GM21723 (cell line): Measurements from ENCODE around the gene MED9.

ENCODE experiments used
- ATAC-seq: cut with Tn5 transposase; IDR thresholded peaks from one replicate; pipeline ENCODE4 v1.9.1; 2021; ENCODE audit warnings: mild to moderate bottlenecking, moderate library complexity; ENCODE audit not compliant: unreplicated experiment

The MED9 gene

DNA sequence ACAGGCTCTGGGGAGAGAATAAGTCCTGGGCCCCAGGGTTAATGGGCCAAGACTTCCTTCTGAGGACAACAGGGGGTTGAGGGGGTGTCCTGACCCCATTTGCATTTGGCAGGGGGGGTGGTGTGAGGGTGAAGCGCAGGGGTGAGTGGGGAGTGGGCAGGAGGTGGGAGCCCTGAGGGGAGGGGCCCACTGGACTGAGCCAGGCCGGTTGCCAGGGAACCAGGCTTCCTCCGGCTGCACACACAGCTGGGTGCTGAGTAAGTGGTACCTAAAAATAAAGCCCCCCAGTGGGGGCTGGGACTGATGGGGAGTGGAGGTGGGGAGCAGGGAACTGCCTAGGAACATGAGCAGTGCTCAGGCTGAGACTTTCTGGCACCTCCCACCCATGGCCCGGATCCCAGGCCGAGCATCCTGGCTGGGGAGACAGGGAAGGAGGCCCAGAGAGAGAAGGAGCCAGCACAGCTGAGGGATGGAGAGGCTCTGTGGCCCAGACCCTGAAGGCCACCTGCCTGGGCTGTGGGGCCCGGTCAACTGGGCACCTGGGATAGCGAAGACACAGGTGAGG is 26.8 kb downstream of the MED9 start:
- no peak for ATAC-seq

GRCh38 chr17:17504341-17505140 is 27.7 kb downstream of the MED9 start:
- ATAC-seq, result no peak

GRCh38 chr17:17505151-17505550 is 28.4 kb downstream of the MED9 start:
- no peak for ATAC-seq

DNA sequence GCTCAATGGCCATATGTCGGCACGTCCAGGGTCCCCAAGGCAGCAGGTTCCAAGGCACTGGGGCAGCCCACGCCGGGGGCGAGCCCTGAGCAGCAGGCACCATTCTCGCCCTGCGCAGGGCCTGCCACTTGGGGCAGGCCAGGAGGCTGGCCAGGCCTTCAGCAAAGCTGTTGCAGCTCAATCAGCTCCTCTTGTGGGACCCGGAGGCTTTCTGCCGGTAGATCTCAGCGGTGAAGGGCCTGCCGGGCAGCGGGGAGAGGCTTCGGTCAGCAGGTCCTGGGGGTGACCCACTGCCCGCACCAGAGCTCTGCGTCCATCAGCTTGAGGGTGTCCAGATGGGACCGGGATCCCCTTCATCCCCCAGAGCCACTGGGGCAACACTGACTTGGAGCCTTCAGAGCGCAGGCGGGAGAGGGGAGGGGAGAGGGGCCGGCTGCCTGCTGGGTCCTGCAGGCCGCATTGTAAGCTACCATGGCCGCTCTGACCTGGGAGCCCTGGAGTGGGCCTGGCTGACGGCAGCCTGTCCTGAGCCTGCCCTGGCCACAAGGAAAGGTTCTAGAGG is 28.9 kb downstream of the MED9 start:
- no peak for ATAC-seq

DNA sequence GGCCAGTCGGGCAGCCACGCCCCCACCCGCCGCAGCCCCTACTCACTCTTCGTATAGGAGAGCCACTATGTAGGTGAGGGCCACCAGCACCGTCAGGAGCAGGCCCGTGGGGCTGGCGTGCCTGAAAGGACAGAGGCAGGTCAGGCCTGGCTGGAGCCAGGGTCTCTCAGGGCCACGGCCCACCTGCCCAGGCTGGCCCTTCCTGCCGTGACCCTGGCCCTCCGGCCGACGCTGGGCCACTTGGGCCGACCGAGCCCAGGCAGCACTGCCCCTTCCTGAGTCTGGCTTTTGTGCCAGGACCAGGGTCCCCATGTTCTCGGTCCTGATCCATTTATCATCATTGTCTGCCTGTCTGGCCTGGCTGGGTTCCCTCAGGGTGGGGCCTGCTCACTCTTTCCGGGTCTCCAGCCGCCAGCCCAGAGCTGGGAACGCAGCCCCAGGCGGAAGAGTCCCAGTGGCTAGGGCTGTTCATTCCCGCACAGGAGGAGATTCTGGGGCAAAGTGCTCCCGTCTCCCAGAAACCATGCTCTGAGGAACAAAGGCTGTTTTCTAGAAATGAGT is 29.5 kb downstream of the MED9 start:
- ATAC-seq, result no peak

- ATAC-seq, result no peak
Observed at GRCh38 chr17:17506893-17507464, 30.2 kb downstream of the MED9 start.

GRCh38 chr17:17507465-17508011 is 30.7 kb downstream of the MED9 start:
- ATAC-seq, result no peak

GRCh38 chr17:17508019-17508535 is 31.3 kb downstream of the MED9 start:
- ATAC-seq, result no peak

DNA sequence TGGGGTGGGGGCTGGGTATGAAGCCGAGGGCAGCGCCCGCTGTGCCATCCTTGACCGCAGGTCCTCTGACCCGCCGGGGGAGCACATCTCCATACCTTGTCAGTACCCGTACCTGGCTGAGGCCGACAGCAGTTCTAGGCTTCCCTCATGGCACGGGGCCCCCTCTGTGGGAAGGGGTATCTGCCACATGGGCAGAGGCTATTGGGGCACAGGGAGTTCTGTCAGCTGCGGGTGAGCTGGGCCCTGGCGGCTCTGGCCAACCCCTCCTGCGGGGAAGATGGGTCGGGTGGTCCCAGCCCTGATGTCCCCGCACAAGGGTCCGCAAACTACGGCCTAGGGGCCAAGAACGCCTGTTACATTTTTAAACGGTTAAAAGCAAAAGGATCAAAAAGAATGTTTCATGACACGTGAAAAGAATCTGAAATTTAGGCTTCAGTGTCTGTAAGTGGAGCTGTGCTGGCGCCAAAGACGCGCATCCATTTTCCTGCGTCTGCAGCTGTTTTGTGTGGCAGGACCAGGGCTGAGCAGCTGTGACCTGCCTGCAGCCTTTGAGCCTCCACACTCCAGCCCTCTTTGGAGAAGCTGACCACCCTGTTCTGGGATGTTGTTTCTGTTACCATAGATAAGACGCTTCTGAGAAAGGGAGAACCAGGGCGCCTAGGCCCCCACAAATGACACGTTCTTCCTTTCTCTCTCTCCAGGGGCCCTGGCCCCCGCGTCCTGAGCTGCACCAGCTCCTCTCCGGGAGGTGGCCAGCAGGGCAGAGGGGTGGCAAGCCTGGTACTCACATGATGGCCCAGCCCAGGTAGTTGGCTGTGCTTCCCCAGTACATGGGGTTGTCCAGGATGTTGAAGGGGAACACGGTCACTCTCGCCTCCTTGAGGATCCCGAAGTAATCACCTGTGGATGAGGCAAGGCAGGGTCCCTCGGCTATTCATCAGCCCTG is 32.1 kb downstream of the MED9 start:
- ATAC-seq, result no peak

- no peak for ATAC-seq
Observed at GRCh38 chr17:17509601-17510425, 33.0 kb downstream of the MED9 start.

GRCh38 chr17:17510456-17511292 is 33.9 kb downstream of the MED9 start:
- ATAC-seq, result no peak

GRCh38 chr17:17511293-17511741 is 34.5 kb downstream of the MED9 start:
- no peak for ATAC-seq

DNA sequence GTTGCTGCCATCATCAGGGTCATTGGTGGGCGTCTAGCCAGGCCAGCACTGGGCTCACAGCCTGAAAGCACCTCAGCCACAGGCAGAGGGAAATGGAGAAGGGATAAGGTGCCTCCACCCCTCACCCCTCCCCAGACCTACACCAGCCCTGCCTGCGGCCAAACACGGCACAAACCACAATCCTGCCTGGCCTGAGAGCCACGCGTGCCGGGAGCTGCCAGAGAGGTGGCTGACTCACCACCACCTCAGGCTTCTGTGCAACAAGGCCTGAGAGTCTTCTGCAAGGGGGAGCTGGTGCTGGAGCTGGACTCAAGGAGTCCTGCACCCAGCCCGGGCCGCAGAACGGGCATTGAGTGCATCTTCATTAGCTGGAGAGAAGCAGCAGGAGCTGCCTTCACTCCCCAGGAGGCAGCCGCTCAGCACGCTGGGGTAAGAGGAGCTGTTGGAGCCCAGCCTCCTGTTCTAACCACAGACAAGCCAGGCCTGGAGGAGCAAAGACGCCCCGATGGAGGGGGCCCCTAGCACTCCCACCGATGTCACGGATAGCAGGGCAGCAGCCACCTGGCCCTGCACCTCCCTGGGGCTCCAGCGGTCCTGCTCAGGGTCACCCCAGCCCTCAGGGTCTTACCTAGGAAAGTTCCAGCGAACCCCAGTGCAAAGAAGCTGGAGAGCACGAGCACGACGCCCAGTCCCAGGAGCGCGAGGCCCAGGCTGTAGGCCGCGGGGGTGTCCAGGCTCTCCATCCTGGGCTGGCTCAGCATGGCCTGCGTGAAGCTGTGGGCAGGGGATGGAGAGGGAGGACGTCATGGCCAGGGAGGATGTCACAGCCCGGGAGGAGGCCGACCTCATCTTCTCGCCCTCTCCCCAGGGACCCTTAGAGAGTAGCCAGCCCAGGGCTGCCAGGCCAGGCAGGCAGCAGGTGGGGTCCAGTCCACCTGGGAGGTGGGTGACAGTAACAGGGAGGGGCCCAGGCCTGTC is 35.4 kb downstream of the MED9 start:
- no peak for ATAC-seq

DNA sequence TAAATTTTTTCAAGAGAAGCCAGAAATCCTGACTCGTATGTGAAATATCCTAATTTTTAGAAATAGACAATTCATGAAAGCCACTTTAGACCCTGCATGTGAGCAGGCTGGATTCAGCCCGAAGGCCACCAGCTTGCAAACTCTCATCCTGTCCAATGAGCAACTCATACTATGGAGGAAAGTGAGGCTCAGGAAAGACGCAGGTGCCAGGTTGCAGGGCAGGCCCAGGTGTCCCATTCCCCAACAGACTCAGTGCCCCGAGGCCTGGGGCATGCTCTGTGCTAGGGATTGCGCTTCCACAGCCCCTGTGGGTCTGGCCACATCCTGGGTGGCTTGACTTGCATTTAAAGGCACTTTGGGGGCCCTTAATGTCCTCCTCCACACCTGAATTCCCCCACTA is 36.1 kb downstream of the MED9 start:
- no peak for ATAC-seq

DNA sequence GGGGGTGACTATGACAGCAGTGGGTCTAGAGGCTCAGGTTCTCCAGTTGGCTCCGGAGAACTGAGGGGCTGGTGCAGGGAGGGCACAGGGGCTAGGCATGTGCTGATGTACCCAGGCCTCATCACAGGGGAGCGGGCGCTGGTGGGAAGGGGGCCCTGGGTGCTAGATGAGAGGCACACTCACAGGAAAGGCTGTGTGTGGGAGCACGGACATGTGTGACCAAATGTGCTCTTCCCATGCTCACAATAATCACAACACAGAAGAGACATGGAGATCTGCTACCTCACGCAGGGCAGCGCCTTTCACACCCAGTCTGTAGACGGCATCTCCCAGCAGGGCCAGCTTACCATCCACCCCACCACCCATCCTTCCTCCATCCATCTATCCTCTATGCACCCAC is 36.8 kb downstream of the MED9 start:
- ATAC-seq, result no peak

DNA sequence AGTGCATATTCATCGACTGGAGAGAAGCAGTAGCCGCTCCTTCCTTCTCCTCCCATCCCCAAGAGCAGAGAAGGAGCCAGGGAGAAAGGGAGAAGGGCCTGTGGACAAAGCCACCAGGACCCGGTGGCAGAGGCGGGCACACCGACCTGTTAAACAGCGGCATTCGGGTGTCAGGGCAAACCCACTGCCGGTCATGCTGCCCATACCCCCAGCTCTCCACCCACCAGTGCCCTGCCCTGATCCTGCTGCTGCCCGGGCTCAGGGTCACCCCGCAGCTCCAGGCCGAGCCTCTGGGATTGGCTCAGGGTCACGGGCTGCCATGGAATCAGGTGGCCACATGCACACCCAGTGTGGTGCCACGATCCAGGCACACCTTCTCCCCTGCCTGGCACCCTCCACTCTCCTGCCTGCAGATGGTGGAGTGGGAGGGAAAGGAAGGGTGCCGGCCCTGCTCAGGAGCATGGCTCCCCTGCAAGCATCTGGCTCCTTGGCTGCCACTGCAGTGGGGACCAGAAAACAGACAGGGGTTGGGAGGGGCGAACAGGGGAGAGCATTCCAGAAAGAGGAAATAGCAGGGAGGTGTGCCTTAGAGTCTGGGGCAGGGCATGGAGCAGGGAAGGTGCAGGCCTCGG is 37.7 kb downstream of the MED9 start:
- ATAC-seq, result no peak
